DMS153 treated with DMSO at 0.1 percent for 48 hours (cell line): ENCODE data around the gene FOXP4.

Experiments used
- DNase-seq: peaks from one replicate; lab custom pipeline; 2025; ENCODE audit not compliant: unreplicated experiment; lab: John Stamatoyannopoulos, UW

FOXP4 gene

DNA sequence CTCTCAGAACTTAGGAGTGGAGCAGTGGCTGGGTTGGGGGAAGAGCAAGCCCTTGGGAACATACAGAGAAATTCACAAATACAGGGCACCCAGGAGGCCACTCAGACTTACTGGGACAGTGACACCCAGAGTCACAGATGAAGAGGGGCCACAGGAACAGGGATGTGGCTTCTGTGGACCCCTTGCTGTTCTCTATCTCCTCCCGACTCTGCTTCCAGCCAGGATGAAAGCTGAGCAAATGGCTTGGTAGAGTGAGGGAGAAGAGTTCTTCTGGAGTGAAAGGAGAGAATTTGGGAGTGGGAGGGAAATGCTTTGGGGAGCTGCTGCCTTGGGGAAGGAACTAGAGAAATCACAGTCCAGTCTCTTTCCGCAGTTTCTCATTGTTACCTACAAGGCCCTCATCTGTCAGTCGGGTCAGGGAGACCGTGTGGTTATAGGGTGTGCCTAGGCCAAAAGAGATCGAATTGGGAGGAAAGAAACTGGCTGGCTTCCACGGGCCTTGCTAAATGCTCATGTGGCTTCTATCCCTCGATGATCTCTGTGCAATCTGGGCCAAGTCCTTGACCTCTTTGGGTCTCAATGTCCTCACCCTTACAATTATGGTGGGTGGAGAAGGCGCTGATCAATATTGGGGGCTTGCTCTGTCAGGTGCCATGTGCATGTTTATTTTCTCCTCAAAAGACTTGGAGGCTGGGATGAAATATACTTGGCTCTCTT, 17.0 kb downstream of the FOXP4 start:
- DNase-seq = no peak

DNA sequence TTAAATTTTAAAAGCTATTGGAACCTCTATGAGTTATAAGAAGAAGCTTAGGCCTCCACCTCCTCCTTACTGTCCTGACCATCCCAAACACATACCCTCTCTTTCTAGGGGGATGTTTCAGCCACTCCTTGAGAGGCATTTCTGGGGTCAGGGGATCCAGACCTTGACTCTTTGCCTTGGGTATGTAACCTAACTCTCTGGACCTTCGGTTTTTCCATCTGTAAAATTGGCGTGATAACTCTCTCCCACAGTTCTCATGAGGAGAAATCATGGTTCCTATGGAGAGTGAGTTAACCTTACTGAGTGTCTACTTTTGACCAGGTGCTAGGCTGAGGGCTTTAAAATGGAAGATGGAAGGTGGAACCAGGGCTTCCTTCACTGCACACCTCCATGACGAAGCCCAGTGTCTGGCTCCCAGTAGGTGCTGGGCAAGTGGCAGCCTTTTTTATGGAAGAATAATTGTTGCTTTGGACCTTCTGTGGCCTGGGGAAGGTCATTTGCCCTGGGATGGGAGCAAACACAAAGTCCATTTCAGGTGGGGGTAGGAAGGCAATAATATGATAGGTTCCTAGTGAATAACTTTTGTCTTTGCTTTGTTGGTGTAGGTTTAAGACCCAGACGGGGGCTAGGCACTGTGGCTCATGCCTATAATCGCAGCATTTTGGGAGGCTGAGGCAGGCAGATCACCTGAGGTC, 18.4 kb downstream of the FOXP4 start:
- DNase-seq = no peak

DNA sequence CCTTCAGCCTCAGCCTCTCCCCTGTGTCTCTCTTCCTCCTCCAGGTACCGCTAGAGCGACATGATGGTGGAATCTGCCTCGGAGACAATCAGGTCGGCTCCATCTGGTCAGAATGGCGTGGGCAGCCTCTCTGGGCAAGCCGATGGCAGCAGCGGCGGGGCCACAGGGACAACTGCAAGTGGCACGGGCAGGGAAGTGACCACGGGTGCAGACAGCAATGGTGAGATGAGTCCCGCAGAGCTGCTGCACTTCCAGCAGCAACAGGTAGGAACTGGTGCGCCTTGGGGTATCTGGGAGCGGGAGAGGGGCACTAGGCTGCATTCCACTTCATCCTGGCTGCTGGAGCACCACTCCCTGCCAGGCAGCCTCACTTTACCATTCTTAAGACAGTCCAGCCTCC, 19.5 kb downstream of the FOXP4 start:
- DNase-seq = no peak

DNA sequence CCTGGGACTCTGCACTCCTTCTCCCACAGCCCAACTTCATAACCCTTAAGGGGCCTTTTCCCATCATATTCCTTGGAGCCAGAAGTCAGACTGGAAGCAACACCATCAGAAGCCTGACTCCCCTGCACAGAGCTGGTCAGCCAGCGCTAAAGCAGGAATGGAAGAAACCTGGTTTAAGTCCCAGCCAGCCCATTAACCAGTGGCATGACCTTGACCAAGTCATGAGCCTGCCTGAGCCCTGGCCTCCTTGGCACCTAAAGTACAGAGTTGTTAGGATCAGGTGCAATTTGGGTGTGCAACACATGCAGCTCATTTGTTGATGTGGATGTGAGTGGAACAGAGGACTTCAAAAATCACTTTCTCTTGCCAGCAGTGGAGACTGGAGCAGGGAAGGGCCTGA, 20.8 kb downstream of the FOXP4 start:
- no peak for DNase-seq

DNA sequence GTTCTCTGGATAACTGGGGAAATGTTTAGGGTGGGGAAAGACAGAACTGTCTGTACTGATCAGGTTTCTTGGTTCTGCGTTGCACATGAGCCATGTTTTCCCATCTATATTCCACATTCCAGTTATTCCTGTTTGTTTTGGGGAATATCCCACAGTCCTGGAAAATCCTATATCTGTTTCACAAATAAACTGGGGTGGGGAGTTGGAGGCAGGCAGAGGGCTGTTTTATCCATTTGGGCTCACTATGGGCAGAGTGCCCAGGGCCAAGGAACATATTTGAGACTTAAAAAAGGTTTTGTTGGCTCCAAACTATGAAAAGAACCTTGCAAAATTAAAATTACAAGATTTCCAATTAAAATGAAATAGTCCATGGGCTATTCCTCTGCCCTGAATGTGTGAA, 21.5 kb downstream of the FOXP4 start:
- DNase-seq = no peak

GRCh38 chr6:41568202-41568584, 22.0 kb downstream of the FOXP4 start:
- DNase-seq = no peak

- peak; percentile 91 for DNase-seq
These were observed 22.6 kb downstream of the FOXP4 start for GRCh38 chr6:41568585-41569384.

GRCh38 chr6:41570259-41570615, 24.1 kb downstream of the FOXP4 start:
- DNase-seq = no peak

- no peak for DNase-seq
These were observed 25.0 kb downstream of the FOXP4 start for GRCh38 chr6:41571021-41571780.

GRCh38 chr6:41572613-41573012, 26.4 kb downstream of the FOXP4 start:
- DNase-seq = no peak

GRCh38 chr6:41573276-41573675, 27.1 kb downstream of the FOXP4 start:
- no peak for DNase-seq

- DNase-seq = no peak
These were observed 27.8 kb downstream of the FOXP4 start for GRCh38 chr6:41573985-41574384.

- no peak for DNase-seq
These were observed 29.4 kb downstream of the FOXP4 start for GRCh38 chr6:41575598-41575997.

DNA sequence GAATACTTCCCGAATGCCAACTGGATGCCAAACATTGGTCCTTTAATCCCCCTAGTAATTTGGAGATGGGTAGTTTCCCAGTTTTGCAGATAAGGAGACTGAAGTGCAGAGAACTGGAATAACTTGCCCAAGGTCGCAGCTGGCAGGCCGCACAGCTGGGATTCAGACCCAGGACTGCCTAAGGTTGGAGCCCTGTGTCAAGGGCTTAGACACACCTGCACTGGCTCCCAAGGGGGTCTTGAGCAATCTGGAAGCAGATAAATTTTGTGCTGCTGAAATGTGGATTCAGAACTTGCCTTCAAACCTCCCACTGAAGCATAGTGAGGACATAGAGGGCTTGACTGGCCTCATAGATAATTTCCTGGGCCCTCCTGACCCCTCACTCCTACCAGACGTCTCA, 30.5 kb downstream of the FOXP4 start:
- no peak for DNase-seq

- DNase-seq = peak; percentile 86
These were observed 31.4 kb downstream of the FOXP4 start for GRCh38 chr6:41577356-41578216.

GRCh38 chr6:41578217-41579087, 32.3 kb downstream of the FOXP4 start:
- DNase-seq = peak; percentile 81

- DNase-seq = no peak
These were observed 33.0 kb downstream of the FOXP4 start for GRCh38 chr6:41579088-41579610.

- DNase-seq = no peak
These were observed 34.5 kb downstream of the FOXP4 start for GRCh38 chr6:41580690-41581089.

- no peak for DNase-seq
These were observed 35.3 kb downstream of the FOXP4 start for GRCh38 chr6:41581381-41581991.
